Measurements from ENCODE around the gene ERBB2.

Gene ERBB2

DNA sequence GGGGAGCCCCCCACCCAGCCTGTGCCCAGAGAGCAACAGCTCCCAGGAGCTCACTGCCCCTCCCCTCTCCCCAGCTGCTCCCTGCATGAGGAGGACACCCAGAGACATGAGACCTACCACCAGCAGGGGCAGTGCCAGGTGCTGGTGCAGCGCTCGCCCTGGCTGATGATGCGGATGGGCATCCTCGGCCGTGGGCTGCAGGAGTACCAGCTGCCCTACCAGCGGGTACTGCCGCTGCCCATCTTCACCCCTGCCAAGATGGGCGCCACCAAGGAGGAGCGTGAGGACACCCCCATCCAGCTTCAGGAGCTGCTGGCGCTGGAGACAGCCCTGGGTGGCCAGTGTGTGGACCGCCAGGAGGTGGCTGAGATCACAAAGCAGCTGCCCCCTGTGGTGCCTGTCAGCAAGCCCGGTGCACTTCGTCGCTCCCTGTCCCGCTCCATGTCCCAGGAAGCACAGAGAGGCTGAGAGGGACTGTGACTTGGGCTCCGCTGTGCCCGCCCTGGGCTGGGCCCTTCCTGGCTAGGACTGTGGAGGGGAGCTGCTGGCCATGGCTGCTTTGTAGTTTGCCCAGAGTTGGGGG lies 34.1 kb upstream of the ERBB2 start:
- DNase-seq (ENCODE audit: low read depth in 2 of 2), result no peak

DNA sequence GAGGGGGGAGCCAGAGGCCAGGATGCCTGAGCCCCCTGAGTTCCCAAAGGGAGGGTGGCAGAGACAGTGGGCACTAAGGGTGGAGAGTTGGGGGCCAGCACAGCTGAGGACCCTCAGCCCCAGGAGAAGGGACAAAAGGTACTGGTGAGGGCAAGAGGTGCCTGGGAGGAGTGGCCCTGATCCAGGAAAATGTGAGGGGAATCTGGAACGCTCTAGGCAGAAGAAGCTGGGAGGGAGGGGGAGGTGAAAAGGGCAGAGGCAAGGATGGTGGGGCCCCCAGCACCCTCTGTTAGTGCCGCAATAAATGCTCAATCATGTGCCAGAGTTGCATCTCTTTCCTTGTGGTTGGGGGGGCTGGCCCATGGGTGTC lies 33.6 kb upstream of the ERBB2 start:
- DNase-seq (ENCODE audit: low read depth in 2 of 2), result no peak

DNA sequence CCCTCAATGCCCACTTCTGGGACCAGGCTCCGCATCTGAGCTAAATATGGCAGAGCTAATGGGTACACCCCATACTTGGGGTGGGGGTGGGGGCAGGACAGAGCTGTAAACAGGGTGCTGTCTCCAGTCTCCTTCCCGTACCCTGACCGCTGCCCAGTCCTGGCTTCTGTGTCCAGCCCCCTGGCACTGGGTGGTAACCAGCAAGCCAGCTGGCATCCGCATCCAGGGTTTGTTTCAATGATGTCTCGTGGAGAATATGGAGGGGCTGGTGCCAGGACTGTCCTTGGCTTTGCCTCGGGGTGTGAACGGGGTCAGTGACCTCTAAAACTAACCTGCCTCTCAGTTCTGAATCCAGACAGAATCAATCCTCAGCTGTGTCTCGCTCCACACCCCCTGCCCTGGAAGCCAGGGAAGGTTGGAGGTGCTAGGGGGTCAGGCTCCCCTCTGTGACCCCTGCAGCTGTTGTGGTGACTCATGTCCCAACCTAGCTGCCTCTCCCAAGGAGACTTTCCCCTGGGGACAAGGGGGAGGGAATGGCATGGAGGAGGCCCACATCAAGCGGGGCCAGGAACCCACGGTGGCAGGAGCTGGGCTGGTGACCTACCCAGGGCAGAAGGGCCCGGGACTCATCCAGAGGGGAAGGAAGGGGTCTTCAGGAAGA lies 33.1 kb upstream of the ERBB2 start:
- no peak for DNase-seq (ENCODE audit: low read depth in 2 of 2)

DNA sequence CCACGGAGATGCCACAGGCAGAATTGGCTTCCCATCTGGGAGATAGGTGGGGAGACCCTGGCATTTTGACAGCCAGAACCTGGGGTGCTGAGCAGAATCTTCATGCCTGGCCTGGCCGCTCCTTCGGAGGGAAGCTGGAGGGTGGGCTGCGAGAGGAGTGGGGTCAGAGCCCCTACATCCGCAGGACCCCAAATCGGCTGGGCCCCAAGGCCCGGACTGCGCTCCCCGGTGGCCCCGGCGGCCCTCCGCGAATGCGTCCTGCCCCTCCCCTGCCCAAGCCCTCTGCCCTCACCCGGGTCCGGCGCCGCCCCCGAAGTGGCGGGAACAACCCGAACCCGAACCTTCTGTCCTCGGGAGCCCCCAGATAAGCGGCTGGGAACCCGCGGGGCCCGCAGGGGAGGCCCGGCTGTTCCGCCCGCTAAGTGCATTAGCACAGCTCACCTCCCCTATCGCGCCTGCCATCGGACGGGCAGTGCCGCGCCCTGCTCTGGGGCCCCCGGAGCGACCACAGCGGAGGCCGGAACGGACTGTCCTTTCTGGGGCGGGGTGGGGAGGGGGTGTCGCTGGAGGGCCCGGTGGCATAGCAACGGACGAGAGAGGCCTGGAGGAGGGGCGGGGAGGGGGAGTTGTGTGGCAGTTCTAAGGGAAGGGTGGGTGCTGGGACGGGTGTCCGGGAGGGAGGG lies 32.5 kb upstream of the ERBB2 start:
- DNase-seq (ENCODE audit: low read depth in 2 of 2), result no peak

DNA sequence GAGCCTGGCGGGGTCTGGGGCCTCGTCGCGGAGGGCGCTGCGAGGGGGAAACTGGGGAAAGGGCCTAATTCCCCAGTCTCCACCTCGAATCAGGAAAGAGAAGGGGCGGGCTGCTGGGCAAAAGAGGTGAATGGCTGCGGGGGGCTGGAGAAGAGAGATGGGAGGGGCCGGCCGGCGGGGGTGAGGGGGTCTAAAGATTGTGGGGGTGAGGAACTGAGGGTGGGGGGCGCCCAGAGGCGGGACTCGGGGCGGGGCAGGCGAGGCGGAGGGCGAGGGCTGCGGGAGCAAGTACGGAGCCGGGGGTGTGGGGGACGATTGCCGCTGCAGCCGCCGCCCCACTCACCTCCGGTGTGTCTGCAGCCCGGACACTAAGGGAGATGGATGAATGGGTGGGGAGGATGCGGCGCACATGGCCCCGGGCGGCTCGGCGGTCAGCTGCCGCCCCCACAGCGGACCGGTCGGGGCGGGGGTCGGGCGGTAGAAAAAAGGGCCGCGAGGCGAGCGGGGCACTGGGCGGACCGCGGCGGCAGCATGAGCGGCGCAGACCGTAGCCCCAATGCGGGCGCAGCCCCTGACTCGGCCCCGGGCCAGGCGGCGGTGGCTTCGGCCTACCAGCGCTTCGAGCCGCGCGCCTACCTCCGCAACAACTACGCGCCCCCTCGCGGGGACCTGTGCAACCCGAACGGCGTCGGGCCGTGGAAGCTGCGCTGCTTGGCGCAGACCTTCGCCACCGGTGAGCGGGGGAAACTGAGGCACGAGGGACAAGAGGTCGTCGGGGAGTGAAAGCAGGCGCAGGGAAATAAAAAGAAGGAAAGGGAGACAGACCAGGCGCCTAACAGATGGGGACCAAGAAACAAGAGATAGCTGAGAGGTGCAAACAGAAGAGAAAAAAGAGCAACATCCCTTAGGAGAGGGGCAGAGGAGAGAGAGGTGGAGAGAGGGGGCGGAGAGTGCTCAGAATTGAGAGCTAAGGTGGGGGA lies 31.6 kb upstream of the ERBB2 start, which contains the start of gene PNMT:
Gene PNMT, plus strand, starts transcription at position 509 of the 980 bp plus-strand sequence. Its CDS starts 23 bp downstream, at position 532.
- peak; percentile 46 to 62 for DNase-seq (ENCODE audit: low read depth in 2 of 2)

DNA sequence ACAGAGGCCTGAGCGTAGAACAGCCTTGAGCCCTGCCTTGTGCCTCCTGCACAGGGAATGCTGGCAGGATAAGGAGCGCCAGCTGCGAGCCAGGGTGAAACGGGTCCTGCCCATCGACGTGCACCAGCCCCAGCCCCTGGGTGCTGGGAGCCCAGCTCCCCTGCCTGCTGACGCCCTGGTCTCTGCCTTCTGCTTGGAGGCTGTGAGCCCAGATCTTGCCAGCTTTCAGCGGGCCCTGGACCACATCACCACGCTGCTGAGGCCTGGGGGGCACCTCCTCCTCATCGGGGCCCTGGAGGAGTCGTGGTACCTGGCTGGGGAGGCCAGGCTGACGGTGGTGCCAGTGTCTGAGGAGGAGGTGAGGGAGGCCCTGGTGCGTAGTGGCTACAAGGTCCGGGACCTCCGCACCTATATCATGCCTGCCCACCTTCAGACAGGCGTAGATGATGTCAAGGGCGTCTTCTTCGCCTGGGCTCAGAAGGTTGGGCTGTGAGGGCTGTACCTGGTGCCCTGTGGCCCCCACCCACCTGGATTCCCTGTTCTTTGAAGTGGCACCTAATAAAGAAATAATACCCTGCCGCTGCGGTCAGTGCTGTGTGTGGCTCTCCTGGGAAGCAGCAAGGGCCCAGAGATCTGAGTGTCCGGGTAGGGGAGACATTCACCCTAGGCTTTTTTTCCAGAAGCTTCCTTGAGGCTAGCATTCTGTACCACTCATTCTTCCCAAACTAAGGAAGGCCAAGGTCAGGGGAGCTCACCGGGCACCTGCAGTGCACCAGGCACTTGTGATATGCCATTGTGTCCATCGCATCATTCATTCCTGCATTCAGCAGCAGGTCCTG lies 29.7 kb upstream of the ERBB2 start:
- no peak for DNase-seq (ENCODE audit: low read depth in 2 of 2)

DNA sequence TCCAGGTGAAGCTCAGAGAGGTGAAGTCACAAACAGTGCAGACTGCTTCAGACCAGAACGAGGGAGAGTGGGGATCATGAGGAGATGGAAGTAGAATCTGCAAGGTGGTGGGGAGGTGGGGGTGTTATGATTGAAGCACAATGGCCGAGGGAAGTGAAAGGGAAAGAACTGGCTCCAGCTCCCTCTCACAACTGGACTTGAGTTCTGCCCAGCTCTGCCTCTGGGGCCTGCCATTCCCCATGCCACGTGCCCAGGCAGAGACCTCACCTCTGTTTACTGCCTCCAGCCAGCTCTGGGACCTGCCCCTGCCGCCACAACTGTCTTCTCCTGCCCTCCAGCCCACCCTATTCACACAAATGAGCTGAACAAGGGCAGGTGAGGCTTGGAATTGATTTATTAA lies 29.1 kb upstream of the ERBB2 start:
- no peak for DNase-seq (ENCODE audit: low read depth in 2 of 2)

DNA sequence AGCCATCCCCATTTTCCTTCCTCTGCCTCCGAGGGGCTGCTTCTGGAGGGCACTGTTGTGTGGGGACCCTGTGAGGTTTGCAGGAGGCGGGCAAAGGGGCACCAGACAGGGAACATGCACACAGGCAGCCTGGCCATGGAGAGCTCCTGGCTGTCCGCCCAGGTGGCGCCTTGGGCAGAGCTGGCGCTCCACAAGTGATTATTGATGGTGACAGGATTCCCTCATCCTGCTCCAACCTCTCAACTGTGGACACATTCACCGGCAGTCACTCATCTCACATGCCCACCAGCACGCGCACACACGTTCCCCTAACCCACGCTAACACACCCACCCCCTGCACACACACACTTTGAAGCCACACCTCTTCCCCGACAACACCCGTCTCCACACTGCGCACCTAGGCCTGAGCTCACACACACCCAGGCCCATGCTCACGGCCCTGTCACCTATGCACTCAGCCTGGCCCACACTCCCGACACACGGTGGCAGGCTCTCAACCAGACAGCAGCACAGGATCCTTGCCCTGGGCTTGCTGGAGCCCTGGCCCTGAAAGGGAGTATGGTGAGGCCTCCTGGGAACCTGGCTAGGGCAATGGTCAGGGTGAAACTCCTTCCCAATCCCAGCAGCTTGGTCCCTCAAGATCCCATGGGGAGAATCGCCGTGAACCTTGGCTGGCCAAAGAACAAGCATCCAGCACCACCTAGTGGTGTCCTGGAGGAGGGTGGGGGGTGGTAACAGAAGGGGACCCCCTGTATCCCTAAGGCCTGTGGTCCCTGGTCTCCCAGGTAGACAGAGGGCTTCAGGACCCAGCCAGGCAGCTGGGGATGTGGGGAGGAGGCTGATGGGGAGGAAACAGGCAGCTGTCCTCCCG lies 28.0 kb upstream of the ERBB2 start:
- DNase-seq (ENCODE audit: low read depth in 2 of 2), result no peak

DNA sequence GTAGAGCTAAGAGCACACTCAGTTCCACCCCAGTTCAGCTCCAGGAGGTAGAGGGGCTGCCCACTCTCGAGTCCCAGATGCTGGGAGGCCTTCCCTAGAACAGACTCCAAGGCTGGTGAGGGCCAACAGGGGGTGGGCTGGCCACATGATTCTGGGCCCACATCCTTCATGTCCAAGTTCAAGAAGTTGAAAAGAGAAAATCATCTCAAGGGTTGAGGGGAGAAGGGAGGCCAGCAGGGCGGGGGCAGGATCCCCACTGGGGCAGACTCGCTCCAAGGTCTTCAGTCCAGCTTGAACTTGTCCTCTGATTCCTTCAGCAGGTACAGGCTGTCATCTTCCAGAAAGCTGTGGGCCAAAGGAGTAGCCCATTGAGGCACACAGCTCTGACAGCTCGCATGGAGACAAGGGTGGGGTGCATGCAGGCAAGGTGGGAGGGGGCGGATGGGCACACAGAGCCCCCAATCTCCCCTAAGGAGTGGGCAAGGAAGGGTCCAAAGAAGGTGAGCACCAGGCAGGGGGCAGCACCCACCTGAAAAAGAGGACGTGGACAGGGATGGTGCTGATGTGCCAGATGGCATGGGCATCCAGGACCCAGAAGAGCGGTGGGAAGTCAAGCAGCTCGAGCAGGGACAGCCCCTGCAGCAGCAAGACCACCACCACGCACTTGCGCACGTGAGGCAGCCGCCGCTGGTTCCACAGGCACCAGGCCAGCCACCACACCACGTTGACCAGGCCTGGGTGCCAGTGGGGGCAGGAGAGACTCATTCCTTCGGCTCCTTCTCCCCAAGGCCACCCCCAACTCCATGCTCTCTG lies 27.1 kb upstream of the ERBB2 start:
- no peak for DNase-seq (ENCODE audit: low read depth in 2 of 2)

DNA sequence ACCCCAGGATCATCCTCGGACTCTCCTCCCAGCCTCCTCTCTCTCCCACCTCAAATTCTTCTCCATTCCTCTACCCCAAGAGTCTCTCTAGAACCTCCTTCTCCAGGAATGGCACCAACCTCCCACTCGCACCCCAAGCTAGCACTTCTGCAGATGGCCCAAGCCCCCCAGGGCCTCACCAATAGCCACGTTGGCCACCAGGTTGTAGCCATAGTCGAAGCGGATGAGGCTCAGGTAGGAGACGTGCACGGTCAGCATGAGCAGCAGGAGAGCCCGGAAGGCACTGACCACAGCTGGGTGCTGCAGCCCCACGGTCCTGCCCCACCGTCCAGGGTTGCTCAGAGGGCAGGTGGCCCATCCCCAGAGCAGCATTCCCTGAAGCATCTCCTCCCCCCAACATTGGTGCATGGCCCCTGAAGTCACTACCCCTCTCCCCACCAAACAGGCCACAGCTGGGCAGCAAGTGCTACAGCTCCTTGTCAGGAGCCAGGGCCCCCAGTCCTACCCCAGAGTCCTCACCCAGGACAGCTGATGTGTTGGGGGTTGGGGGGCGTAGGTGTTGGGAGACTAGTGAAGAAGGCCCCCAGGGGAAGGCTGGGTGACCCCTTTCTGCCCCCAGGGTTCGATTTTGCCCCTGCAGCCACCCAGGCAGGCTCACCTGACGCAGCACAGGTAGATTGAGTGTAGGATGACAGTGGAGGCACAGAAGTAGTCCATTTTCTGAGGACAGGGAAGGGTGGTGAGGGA lies 26.4 kb upstream of the ERBB2 start:
- DNase-seq (ENCODE audit: low read depth in 2 of 2), result no peak

DNA sequence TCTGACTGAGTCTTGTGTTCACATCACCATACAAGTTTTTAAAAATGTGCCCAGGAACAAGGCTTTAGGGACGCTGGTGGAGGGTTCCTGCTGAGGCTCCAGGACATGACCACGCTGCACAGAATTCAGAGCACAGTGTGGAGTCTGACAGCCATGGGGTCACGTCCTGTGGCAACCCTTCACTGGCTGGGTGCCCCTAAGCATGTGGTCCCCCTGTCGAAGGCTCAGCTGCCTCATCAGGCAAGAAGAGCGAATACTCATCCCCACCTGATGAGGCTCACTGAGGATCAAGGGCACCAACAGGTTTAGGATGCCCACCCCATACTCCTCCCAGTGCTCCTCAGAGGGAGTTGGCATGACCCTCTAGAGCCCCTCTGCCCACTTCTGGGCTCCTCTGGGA lies 25.7 kb upstream of the ERBB2 start:
- no peak for DNase-seq (ENCODE audit: low read depth in 2 of 2)

DNA sequence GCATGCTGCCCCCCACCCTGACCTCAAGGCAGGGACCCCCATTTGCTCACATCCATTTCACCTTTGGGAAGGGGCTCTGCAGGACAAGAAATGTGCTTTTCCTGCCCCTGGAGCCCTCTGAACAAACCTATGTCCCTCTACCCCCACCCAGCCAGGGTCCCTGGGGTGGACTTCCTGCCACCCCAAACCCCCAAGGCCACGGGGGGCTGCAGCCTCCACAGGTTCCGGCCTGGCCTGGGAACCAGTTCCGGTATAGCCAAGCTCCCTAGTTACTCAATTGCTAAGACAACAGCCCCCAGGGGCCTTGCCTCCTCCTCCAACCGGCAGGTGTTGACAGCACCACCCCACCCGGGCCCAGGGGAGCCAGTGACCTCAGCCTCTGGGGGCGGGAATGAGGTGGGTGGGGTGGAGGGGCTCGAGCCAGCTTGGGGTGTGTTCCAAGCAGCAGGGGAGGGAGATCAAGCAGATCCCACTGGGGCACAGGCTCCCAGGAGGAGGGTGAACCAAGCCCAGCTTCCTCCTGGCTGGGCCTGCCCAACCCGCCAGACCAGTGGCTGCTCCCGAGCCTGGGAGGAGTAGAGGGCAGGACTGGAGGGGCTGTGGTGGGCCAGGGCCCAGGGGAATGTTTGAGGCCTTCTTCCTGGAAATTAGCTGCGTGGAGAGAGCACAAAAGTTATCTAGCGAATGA lies 25.0 kb upstream of the ERBB2 start:
- no peak for DNase-seq (ENCODE audit: low read depth in 2 of 2)

DNA sequence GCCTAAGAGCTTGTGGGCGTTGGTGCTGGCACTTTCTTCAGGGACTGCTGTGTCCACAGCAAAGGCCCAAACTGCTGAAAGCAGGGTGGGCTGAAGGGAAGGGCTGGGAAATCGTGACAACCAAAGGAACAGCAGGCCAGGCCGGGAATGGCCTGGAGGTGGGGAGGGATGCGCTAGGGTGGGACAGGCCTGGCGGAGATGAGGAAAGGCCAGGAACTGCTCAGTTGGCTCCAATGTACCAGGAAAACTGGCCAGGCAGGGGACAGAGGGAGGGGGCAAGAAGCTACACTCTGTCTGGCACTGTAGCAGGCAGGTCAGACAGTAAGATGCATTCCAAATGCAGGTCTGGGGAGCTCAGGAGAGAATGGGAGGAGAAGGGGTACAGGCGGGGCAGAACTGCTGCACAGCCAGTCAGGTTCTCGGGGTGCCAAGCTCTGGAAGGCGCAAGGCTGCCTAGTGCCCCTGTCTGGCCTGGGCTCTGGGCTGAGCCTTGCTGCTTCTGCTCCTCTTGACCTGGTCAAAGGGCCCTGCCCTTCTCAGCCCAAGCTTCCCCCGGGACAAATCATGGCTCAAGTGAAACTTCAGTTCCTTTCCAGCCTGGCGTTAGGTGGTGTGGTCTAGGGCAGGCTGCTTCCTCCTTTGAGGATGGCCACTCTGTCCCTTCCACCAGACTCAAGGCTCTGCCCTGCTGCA lies 24.3 kb upstream of the ERBB2 start:
- DNase-seq (ENCODE audit: low read depth in 2 of 2), result no peak

DNA sequence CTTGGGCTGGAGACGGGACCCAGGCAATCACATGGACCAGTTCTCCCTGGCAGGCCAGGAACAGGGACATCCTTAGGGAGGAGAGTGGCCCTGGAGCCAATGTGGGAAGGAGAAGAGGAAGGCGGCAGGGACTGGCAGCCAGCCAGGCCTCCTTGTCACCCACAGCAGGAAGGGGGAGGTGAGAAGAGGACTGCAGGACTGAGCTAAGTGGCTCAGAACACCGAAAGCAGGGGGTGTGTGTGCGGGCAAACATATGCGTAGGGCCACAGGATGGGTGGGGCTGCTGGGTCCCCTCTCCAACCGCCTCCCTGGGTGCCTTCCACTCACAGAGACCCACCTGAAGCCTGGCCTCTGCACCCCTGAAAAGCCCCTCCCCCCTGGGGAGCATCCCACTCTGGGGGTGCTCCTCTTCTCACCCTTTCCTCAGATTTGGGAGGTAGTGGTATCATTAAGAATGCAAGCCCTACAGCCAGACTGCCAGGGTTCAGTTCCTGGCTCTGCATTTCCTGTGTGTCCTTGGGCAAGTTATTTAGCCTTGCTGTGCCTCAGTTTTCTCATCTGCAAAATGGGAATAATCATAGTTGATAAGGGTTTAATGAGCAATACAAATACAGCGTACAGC lies 23.6 kb upstream of the ERBB2 start:
- DNase-seq (ENCODE audit: low read depth in 2 of 2), result no peak

DNA sequence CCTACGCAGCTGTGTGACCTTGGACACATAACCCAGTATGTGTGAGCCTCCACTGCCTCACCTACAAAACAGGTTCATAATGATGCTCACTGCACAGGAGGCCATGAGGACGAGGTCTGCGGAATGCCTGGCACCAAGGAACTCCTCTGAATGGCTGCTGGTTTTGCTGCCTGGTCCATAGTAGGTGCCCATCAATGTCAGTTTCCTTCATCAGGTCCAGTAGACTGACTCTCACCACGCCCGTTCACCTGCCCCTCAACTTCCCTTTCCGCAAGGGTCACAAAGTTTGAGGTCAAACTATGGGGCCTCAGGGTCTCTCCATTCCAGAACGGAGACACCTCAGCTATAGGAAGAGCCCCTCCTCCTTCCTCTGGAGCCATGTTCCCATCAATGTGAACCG lies 22.8 kb upstream of the ERBB2 start:
- no peak for DNase-seq (ENCODE audit: low read depth in 2 of 2)

DNA sequence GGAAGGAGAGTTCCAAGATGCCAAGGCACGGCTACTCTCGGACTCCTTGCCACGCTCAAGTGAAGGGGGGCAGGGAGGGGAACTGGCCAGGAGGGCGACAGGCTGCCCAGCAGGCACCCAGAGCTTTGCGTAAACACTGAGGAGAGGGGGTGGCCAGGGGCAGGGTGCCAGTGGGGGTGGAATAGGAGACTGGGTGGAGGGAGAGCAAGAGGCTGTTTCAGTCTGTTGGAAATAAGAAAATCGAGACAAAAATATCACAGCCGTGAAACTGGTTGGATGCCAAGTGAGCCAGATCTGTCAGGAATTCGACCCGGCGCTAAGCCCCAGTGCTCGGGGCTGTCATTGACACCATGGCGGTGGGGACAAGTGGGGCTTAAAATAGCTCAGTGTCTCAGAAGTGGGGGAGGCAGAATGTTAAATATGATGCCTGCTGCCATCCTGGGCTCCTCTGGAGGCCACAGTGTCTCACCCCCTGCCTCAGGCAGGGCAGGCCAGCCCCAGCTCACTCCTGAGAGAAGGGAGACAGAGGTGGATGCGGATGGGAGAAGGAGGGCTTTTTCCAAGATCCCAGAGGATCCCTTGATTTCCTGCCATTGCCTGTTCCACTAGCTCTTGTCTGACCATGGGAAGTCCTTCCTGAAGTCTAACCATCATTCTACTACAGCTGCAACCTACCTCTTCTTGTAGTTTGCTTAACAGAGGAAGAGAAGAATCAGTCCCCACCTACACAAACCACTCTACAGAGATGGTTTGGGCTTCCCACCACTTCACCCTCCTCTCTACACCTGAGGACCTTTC lies 22.1 kb upstream of the ERBB2 start:
- DNase-seq (ENCODE audit: low read depth in 2 of 2), result no peak
